Erythroblast (primary cell): ENCODE results near the gene LARP1.
"Not testable (repeated sequence)": the region's sequence is repeated elsewhere in the genome, so short reads cannot be mapped to it uniquely, and the experiment has no call there.

ENCODE experiments used
- DNase-seq, 2 experiments: peaks; one replicate each; lab custom pipeline; 2025; lab: John Stamatoyannopoulos, UW
- GATA1 ChIP-seq: IDR thresholded peaks from 2 replicates; pipeline ENCODE4 v1.6.1; 2011; ENCODE audit warnings: low read depth, mild to moderate bottlenecking, control low read depth, low read length, moderate library complexity
- POLR2A ChIP-seq: IDR thresholded peaks from 2 replicates; pipeline ENCODE4 v1.6.1; 2011; ENCODE audit warnings: mild to moderate bottlenecking, low read length

Gene LARP1

GRCh38 chr5:154802050-154802449, 46.9 kb downstream of the LARP1 start:
- TF ChIP-seq GATA1: no peak
- no peak for TF ChIP-seq POLR2A

GRCh38 chr5:154806176-154806575, 51.0 kb downstream of the LARP1 start:
- TF ChIP-seq GATA1: no peak
- no peak for TF ChIP-seq POLR2A
- no peak for DNase-seq

More at GRCh38 chr5:154802050-154802449, 46.9 kb downstream of the LARP1 start:
- DNase-seq: no peak

- DNase-seq: peak in 1 of 2 experiments; percentile 38
- TF ChIP-seq POLR2A (no peak), GATA1 (no peak)
These were observed 56.1 kb downstream of the LARP1 start for GRCh38 chr5:154811239-154811638.

- DNase-seq: peak; percentile 82 to 89
- TF ChIP-seq GATA1 (no peak), POLR2A (no peak)
These were observed 56.7 kb downstream of the LARP1 start for GRCh38 chr5:154811653-154812465.

GRCh38 chr5:154813158-154813557, 58.0 kb downstream of the LARP1 start:
- DNase-seq: no peak

GRCh38 chr5:154813736-154814135, 58.6 kb downstream of the LARP1 start:
- TF ChIP-seq GATA1 (no peak), POLR2A (no peak)
- no peak for DNase-seq

More at GRCh38 chr5:154813158-154813557, 58.0 kb downstream of the LARP1 start:
- TF ChIP-seq GATA1: no peak
- no peak for TF ChIP-seq POLR2A

GRCh38 chr5:154815025-154815424, 59.8 kb downstream of the LARP1 start:
- TF ChIP-seq GATA1: no peak
- no peak for TF ChIP-seq POLR2A
- peak in 1 of 2 experiments; percentile 31 for DNase-seq

- TF ChIP-seq GATA1: no peak
- TF ChIP-seq POLR2A: no peak
These were observed 60.6 kb downstream of the LARP1 start for GRCh38 chr5:154815684-154816247.

GRCh38 chr5:154816891-154817492, 61.8 kb downstream of the LARP1 start:
- TF ChIP-seq GATA1 (no peak), POLR2A (no peak)
- DNase-seq: no peak

More at GRCh38 chr5:154815684-154816247, 60.6 kb downstream of the LARP1 start:
- DNase-seq: peak in 1 of 2 experiments; percentile 30

GRCh38 chr5:154817815-154818214, 62.6 kb downstream of the LARP1 start:
- TF ChIP-seq GATA1 (no peak), POLR2A (peak; percentile 18)

GRCh38 chr5:154818471-154819116, 63.4 kb downstream of the LARP1 start:
- peak; percentile 76 to 87 for DNase-seq
- TF ChIP-seq POLR2A (peak; percentile 9), GATA1 (no peak)

More at GRCh38 chr5:154817815-154818214, 62.6 kb downstream of the LARP1 start:
- no peak for DNase-seq

- no peak for DNase-seq
- TF ChIP-seq POLR2A (no peak), GATA1 (no peak)
These were observed 64.4 kb downstream of the LARP1 start for GRCh38 chr5:154819546-154819945.

- TF ChIP-seq GATA1 (no peak), POLR2A (no peak)
- no peak for DNase-seq
These were observed 65.2 kb downstream of the LARP1 start for GRCh38 chr5:154820383-154820782.

GRCh38 chr5:154822896-154823295, 67.7 kb downstream of the LARP1 start:
- not testable (repeated sequence) for DNase-seq
